ENCODE measurements around the gene THY1. TPM values are rescaled to one million over a fixed set of nuclear protein-coding genes. Genes with fewer than 3 reads are reported as not detected.

The THY1 gene
- total RNA-seq, 4 donors from 2014 or later = 14.1 to 43.4 (median 30.6) TPM

GRCh38 chr11:119426142-119426541 lies 3.2 kb upstream of the THY1 start:
- H3K27me3 ChIP-seq = no peaks in the 10 kb centered on the region
- H3K4me1 ChIP-seq = peaks cover 19 to 22% of the 10 kb centered on the region in 2 donors
- H3K36me3 ChIP-seq = no peaks in the 10 kb centered on the region
- H3K27ac ChIP-seq = no peak overlapping the region
- TF ChIP-seq CTCF (IDR thresholded peaks at IDR 0.05) (no peak), POLR2A (IDR thresholded peaks at IDR 0.05) (no peak)
- 73 to 78% methylated on average over 4 of the region's 4 CpGs for WGBS, 2 donors
- no peak overlapping the region for H3K4me3 ChIP-seq (replicated peaks in 1 of 3)
- no peaks in the 10 kb centered on the region for H3K9me3 ChIP-seq
- intact Hi-C loops (cut with DNase I) = no loop called here
- no peak for DNase-seq

- Histone ChIP-seq H3K36me3 (no peaks in the 10 kb centered on the region), H3K4me3 (replicated peaks in 1 of 3) (no peak overlapping the region), H3K9me3 (no peaks in the 10 kb centered on the region), H3K4me1 (peaks cover 31 to 36% of the 10 kb centered on the region in 2 donors), H3K27ac (no peak overlapping the region), H3K27me3 (no peaks in the 10 kb centered on the region)
- 95 to 97% methylated on average over 2 of the region's 2 CpGs for WGBS, 2 donors
- intact Hi-C loops (cut with DNase I) = no loop called here
- no peak for DNase-seq
- no peak for TF ChIP-seq CTCF (IDR thresholded peaks at IDR 0.05)
- no peak for TF ChIP-seq POLR2A (IDR thresholded peaks at IDR 0.05)
Observed at GRCh38 chr11:119424775-119425174, 1.8 kb upstream of the THY1 start.

- TF ChIP-seq CTCF (IDR thresholded peaks at IDR 0.05) (no peak), POLR2A (IDR thresholded peaks at IDR 0.05) (no peak)
- H3K36me3 ChIP-seq = no peaks in the 10 kb centered on the region
Observed at GRCh38 chr11:119424276-119424675, 1.3 kb upstream of the THY1 start.

GRCh38 chr11:119423509-119424254 lies 710 bp upstream of the THY1 start:
- TF ChIP-seq CTCF (IDR thresholded peaks at IDR 0.05) (no peak), POLR2A (IDR thresholded peaks at IDR 0.05) (no peak)
- H3K27ac ChIP-seq = no peak overlapping the region
- no peaks in the 10 kb centered on the region for H3K27me3 ChIP-seq
- DNase-seq = no peak
- peaks cover 41 to 47% of the 10 kb centered on the region in 2 donors for H3K4me1 ChIP-seq
- H3K9me3 ChIP-seq = no peaks in the 10 kb centered on the region
- intact Hi-C loops (cut with DNase I) = no loop called here
- no peaks in the 10 kb centered on the region for H3K36me3 ChIP-seq
- WGBS, 2 donors = 72 to 77% methylated on average over 14 of the region's 14 CpGs
- no peak overlapping the region for H3K4me3 ChIP-seq (replicated peaks in 1 of 3)

More at GRCh38 chr11:119424276-119424675, 1.3 kb upstream of the THY1 start:
- intact Hi-C loops (cut with DNase I) = no loop called here
- DNase-seq = no peak
- Histone ChIP-seq H3K4me3 (replicated peaks in 1 of 3) (no peak overlapping the region), H3K4me1 (peaks cover 35 to 41% of the 10 kb centered on the region in 2 donors), H3K9me3 (no peaks in the 10 kb centered on the region), H3K27ac (no peak overlapping the region), H3K27me3 (no peaks in the 10 kb centered on the region)
- WGBS, 2 donors = 90 to 94% methylated on average over 3 of the region's 3 CpGs

Measured in thyroid gland (tissue), 4 donors.